Measurements from ENCODE around the gene ASTN2. TPM values are rescaled to one million over a fixed set of nuclear protein-coding genes. Genes with fewer than 3 reads are reported as not detected.

ASTN2 gene
- total and polyA plus RNA-seq, 10 of the 15 experiments (the other 5 are each of a cell fraction or from before 2014, with no cell fraction given), result 1.4 to 15.7 (median 7.0) TPM

GRCh38 chr9:117412006-117412715 lies 2.7 kb downstream of the ASTN2 start:
- FAIRE-seq, result no peak
- Histone ChIP-seq H3K9ac (ENCODE audit: control insufficient read depth, insufficient read depth, low read length) (no peak overlapping the region), H3K4me1 (ENCODE audit: control insufficient read depth, insufficient read depth, low read length) (no peaks in the 10 kb centered on the region), H3K9me3 (replicated peaks; ENCODE audit: control insufficient read depth, insufficient read depth, low read length) (no peaks in the 10 kb centered on the region), H3K79me2 (ENCODE audit: control insufficient read depth, insufficient read depth, low read length) (no peaks in the 10 kb centered on the region), H3K27me3 (replicated peaks in 1 of 2; ENCODE audit: control insufficient read depth in 2 of 2, insufficient read depth in 2 of 2, low read length in 1 of 2) (peaks cover 11 to 19% of the 10 kb centered on the region in 2 experiments; a peak in 3 of 4 replicates), H3K4me2 (ENCODE audit: control insufficient read depth, insufficient read depth) (no peak overlapping the region), H2AFZ (ENCODE audit: control insufficient read depth, low read depth, low read length) (no peak overlapping the region), H3K27ac (ENCODE audit: control insufficient read depth, insufficient read depth) (no peak overlapping the region), H3K36me3 (ENCODE audit: control insufficient read depth in 2 of 2, insufficient read depth in 2 of 2, low read length in 1 of 2) (no peaks in the 10 kb centered on the region), H4K20me1 (ENCODE audit: control insufficient read depth, insufficient read depth) (no peaks in the 10 kb centered on the region), H3K4me3 (no peak overlapping the region)
- RAD21 ChIA-PET (ENCODE audit: unreplicated experiment), result no interaction called here
- CTCF ChIA-PET, result interaction anchor here (1.1 to 2.3 kb wide), 3 partner anchors 552 to 675 kb away, joined by 6 to 13 read pairs (median 7); no protein-coding TSS in a partner anchor
- BruUV-seq (replicated peaks), result no TSS peak
- SMC1A ChIA-PET (ENCODE audit: uncharacterized antibody, unreplicated experiment), result interaction anchor here (1.3 kb wide), 1 partner anchor 675 kb away, joined by 5 read pairs; no protein-coding TSS in a partner anchor
- 6% methylated on average over 16 of the region's 17 CpGs for WGBS (ENCODE audit: insufficient coverage, insufficient replicate concordance, low lambda C conversion rate, missing lambda C conversion rate)
- TF ChIP-seq SIN3A (IDR thresholded peaks at IDR 0.05; ENCODE audit: low read depth, low read length), result no peak
- TF ChIP-seq POLR2AphosphoS5 (IDR thresholded peaks at IDR 0.05; ENCODE audit: low read length), result no peak
- no peak for TF ChIP-seq ZBTB40 (IDR thresholded peaks at IDR 0.05; ENCODE audit: borderline replicate concordance)
- no peak for TF ChIP-seq SREBF2 (IDR thresholded peaks at IDR 0.05; ENCODE audit: low read length)
- no peak for TF ChIP-seq CHD4 (IDR thresholded peaks at IDR 0.05)
- no peak for TF ChIP-seq HDGF (IDR thresholded peaks at IDR 0.05)
- no peak for TF ChIP-seq CHD1 (IDR thresholded peaks at IDR 0.05; ENCODE audit: low read depth, low read length)
- POLR2A ChIA-PET, result no interaction called here
- DNase-seq (ENCODE audit: low read depth, low spot score), result no peak
- ATAC-seq, result no peak
- in situ Hi-C loops (cut with MboI), result loop anchor here (25.0 kb wide), 1 partner anchor 675 kb away; no protein-coding TSS in a partner anchor
- intact Hi-C loops (cut with micrococcal nuclease; ENCODE audit: unreplicated experiment), result loop anchor here (5.0 kb wide), 1 partner anchor 495 kb away; no protein-coding TSS in a partner anchor
